SK-N-SH (cell line): ENCODE measurements around the gene RRAD. TPM values are rescaled to one million over a fixed set of nuclear protein-coding genes. Genes with fewer than 3 reads are reported as not detected.
"Not testable (repeated sequence)": the region's sequence is repeated elsewhere in the genome, so short reads cannot be mapped to it uniquely, and the experiment has no call there.

ENCODE experiments used
- CTCF ChIA-PET: fragments of 300-600, 350-600 bp; formaldehyde crosslinking; extraction: SDS; loops from one replicate; lab custom pipeline; 2021; lab: Yijun Ruan, JAX
- POLR2A ChIA-PET: fragments of 350-600 bp; sonication (Branson Sonifier 250); formaldehyde crosslinking; extraction: SDS; loops from one replicate; lab custom pipeline; 2020; ENCODE audit warnings: antibody characterized with exemption, inconsistent platforms; lab: Yijun Ruan, JAX
- DNase-seq: peaks from one replicate; pipeline ENCODE4 v3.0.0; 2012
- H2AFZ ChIP-seq: fragments of 200-600 bp; sonication (generic); 2 replicates; pipeline ENCODE4 v1.8.1; 2016; ENCODE audit warnings: antibody characterized with exemption, mild to moderate bottlenecking, low read depth
- H3F3A ChIP-seq: fragments of 200-600 bp; sonication (generic); replicated peaks from 2 replicates; pipeline ENCODE3; 2016; ENCODE audit warnings: antibody characterized with exemption, mild to moderate bottlenecking; ENCODE audit not compliant: insufficient read depth
- H3K27ac ChIP-seq, 2 experiments: fragments of 200-500 bp in 1 of 2; fragments of 200-600 bp in 1 of 2; sonication (Bioruptor generic) in 1 of 2; sonication (generic), shearing (Covaris generic) in 1 of 2; 2 replicates each; pipeline versions ENCODE4 v1.5.1 to v1.6.1; 2014 to 2016; ENCODE audit warnings: low read depth in 2 of 2, inconsistent platforms in 1 of 2, low read length in 1 of 2, mild to moderate bottlenecking in 1 of 2, mixed read lengths in 1 of 2
- H3K27me3 ChIP-seq: fragments of 200-600 bp; sonication (generic), shearing (Covaris generic); 2 replicates; pipeline ENCODE4 v1.6.1; 2016; ENCODE audit warnings: mixed run types; ENCODE audit not compliant: insufficient read depth
- H3K36me3 ChIP-seq, 2 experiments: fragments of 200-500 bp in 1 of 2; fragments of 200-600 bp in 1 of 2; sonication (Bioruptor generic) in 1 of 2; sonication (generic) in 1 of 2; replicated peaks in 1 of 2; 2 replicates each; pipeline versions ENCODE3 to v1.5.1; 2014 to 2016; ENCODE audit warnings: low read length in 1 of 2, mild to moderate bottlenecking in 1 of 2; ENCODE audit not compliant: insufficient read depth in 2 of 2, control insufficient read depth in 1 of 2
- H3K4me1 ChIP-seq, 2 experiments: fragments of 200-500 bp in 1 of 2; fragments of 200-600 bp in 1 of 2; sonication (Bioruptor generic) in 1 of 2; sonication (generic), shearing (Covaris generic) in 1 of 2; 2 replicates each; pipeline versions ENCODE4 v1.5.1 to v1.6.1; 2014 to 2016; ENCODE audit warnings: low read depth in 1 of 2, low read length in 1 of 2, mixed run types in 1 of 2; ENCODE audit not compliant: insufficient read depth in 2 of 2, control insufficient read depth in 1 of 2
- H3K4me2 ChIP-seq: fragments of 200-600 bp; sonication (generic), shearing (Covaris generic); 2 replicates; pipeline ENCODE4 v1.6.1; 2017; ENCODE audit warnings: mixed run types
- H3K4me3 ChIP-seq, 2 experiments: fragments of 200-500 bp in 1 of 2; fragments of 200-600 bp in 1 of 2; sonication (Bioruptor generic) in 1 of 2; sonication (generic), shearing (Covaris generic) in 1 of 2; 2 replicates each; pipeline versions ENCODE4 v1.5.1 to v1.8.1; 2014 to 2016; ENCODE audit warnings: low read depth in 2 of 2, inconsistent platforms in 1 of 2, low read length in 1 of 2, mild to moderate bottlenecking in 1 of 2, mixed read lengths in 1 of 2, moderate library complexity in 1 of 2
- H3K79me2 ChIP-seq: fragments of 200-600 bp; sonication (generic); 2 replicates; pipeline ENCODE4 v1.8.1; 2017; ENCODE audit warnings: mild to moderate bottlenecking; ENCODE audit not compliant: insufficient read depth
- H3K9ac ChIP-seq: fragments of 200-600 bp; sonication (generic); 2 replicates; pipeline ENCODE4 v1.6.1; 2017; ENCODE audit warnings: mixed run types
- H3K9me2 ChIP-seq: fragments of 200-600 bp; sonication (generic); 2 replicates; pipeline ENCODE4 v1.6.1; 2017; ENCODE audit warnings: mixed run types
- H3K9me3 ChIP-seq: fragments of 200-600 bp; sonication (generic); 2 replicates; pipeline ENCODE4 v1.6.1; 2017; ENCODE audit warnings: mixed run types, mild to moderate bottlenecking, moderate library complexity
- H4K20me1 ChIP-seq: fragments of 200-600 bp; sonication (generic); 2 replicates; pipeline ENCODE4 v1.6.1; 2017; ENCODE audit warnings: mild to moderate bottlenecking, mixed run types; ENCODE audit not compliant: insufficient read depth
- ELF1 ChIP-seq: IDR thresholded peaks from 2 replicates; pipeline ENCODE4 v1.4.0; 2012
- FOSL2 ChIP-seq: IDR thresholded peaks from 2 replicates; pipeline ENCODE4 v1.4.0; 2012; ENCODE audit warnings: low read depth, mild to moderate bottlenecking, moderate library complexity, borderline replicate concordance
- FOXM1 ChIP-seq: IDR thresholded peaks from 2 replicates; pipeline ENCODE4 v1.4.0; 2012; ENCODE audit warnings: low read depth, mild to moderate bottlenecking
- GATA2 ChIP-seq: sonication (generic); formaldehyde crosslinking; IDR thresholded peaks from 2 replicates; pipeline ENCODE4 v1.5.0; 2020; ENCODE audit warnings: mild to moderate bottlenecking, missing genetic modification reagents
- JUND ChIP-seq: IDR thresholded peaks from 2 replicates; pipeline ENCODE4 v1.4.0; 2012
- MEF2A ChIP-seq: IDR thresholded peaks from 2 replicates; pipeline ENCODE4 v1.4.0; 2012; ENCODE audit warnings: low read depth, borderline replicate concordance
- MXI1 ChIP-seq: IDR thresholded peaks from 2 replicates; pipeline ENCODE4 v1.6.1; 2012; ENCODE audit warnings: mild to moderate bottlenecking, low read depth, low read length, improper control_type of control experiment
- NFIC ChIP-seq: IDR thresholded peaks from 2 replicates; pipeline ENCODE4 v1.4.0; 2012; ENCODE audit warnings: borderline replicate concordance
- POLR2AphosphoS5 ChIP-seq: IDR thresholded peaks from 2 replicates; pipeline ENCODE4 v1.6.1; 2012; ENCODE audit warnings: low read depth, low read length
- RCOR1 ChIP-seq: fragments of 150-350 bp; IDR thresholded peaks from 2 replicates; pipeline ENCODE4 v1.6.1; 2017; ENCODE audit warnings: antibody characterized with exemption, low read length
- RFX5 ChIP-seq: IDR thresholded peaks from 2 replicates; pipeline ENCODE4 v1.6.1; 2012; ENCODE audit warnings: mild to moderate bottlenecking, improper control_type of control experiment, low read length
- RXRA ChIP-seq: IDR thresholded peaks from 2 replicates; pipeline ENCODE4 v1.4.0; 2012; ENCODE audit warnings: low read depth, mild to moderate bottlenecking, borderline replicate concordance
- SIN3A ChIP-seq: IDR thresholded peaks from 2 replicates; pipeline ENCODE4 v1.6.1; 2012; ENCODE audit warnings: low read depth, mild to moderate bottlenecking, low read length, moderate library complexity, borderline replicate concordance
- SMC3 ChIP-seq: IDR thresholded peaks from 2 replicates; pipeline ENCODE4 v1.6.1; 2012; ENCODE audit warnings: low read depth, low read length, improper control_type of control experiment
- TAF1 ChIP-seq: IDR thresholded peaks from 2 replicates; pipeline ENCODE4 v1.6.1; 2012; ENCODE audit warnings: low read depth, mild to moderate bottlenecking, low read length, moderate library complexity, borderline replicate concordance
- TCF12 ChIP-seq: IDR thresholded peaks from 2 replicates; pipeline ENCODE4 v1.4.0; 2012
- WGBS: methylation state at CpG from one replicate; pipeline ENCODE4 v1.1.6; 2017; ENCODE audit warnings: low lambda C conversion rate; 5-methylcytosine and 5-hydroxymethylcytosine counted together
- polyA plus RNA-seq, 3 experiments: library from polyadenylated mRNA; depleted of rRNA; stranded (reverse); fragments of >200 nt; gene quantifications; 2 replicates each; pipeline ENCODE4 v1.2.3, GENCODE V29; 2012
- TF ChIP-seq, protein P1 (sequence below): fragments of 150-350 bp; IDR thresholded peaks from 2 replicates; pipeline ENCODE4 v1.6.1; 2016; ENCODE audit warnings: mild to moderate bottlenecking, low read depth, low read length
- TF ChIP-seq, protein P2 (sequence below): IDR thresholded peaks from 2 replicates; pipeline ENCODE4 v1.4.0; 2012; ENCODE audit warnings: low read depth
- TF ChIP-seq, protein P3 (sequence below): fragments of 150-350 bp; IDR thresholded peaks from 2 replicates; pipeline ENCODE4 v1.6.1; 2017; ENCODE audit warnings: antibody characterized with exemption, low read length, low read depth, borderline replicate concordance

The RRAD gene
- polyA plus RNA-seq, 1 of the 3 experiments (the other 2 are of a cell fraction), result 9.3 TPM

DNA sequence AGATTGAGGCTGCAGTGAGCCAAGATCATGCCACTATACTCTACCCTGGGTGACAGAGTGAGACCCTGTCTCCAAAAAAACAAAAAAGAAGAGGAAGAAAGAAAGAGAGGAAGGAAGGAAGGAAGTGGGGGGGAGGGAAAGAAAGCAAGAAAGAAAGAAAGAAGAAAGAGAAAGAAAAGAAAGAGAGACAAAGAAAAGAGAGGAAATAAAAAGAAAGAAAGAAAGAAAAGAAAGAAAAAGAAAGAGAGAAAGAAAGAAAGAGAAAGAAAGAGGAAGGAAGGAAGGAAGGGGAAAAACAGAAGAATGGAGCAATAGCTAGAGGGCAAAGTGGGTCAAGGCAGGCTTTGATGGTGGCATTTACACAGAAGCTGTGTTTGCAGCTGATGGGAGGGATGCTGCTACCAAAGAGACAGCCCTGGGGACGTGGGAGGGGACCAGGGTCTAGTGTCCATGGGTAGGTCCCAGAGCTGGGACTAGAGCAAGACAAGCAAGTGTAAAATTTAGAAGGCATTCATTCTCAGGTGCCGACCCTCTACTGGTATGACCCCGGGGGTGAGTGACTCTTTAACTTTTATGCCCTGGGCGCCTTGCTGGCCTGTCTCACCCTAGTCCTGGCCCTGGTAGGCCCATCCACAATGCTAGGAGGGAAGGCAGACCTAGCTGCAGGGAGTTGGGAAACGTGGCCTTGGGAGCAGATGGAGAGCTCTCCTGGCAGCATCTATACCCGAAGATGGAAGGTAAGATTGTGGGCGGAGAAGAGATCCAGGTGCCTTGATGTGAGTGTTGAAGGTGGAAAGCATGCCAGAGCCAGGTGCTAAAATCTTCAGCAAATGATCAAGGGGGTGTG is 33.7 kb upstream of the RRAD start:
- 48% methylated on average over 5 of the region's 7 CpGs for WGBS
- no peaks in the 10 kb centered on the region for H3K79me2 ChIP-seq
- H3F3A ChIP-seq, result no peaks in the 10 kb centered on the region
- POLR2A ChIA-PET, result interaction anchor here (0.8 kb wide), 1 partner anchor 71 kb away, joined by 3 read pairs; no protein-coding TSS in a partner anchor
- H3K9ac ChIP-seq, result no peak overlapping the region
- H3K27me3 ChIP-seq, result no peaks in the 10 kb centered on the region
- no peaks in the 10 kb centered on the region for H4K20me1 ChIP-seq
- no peaks in the 10 kb centered on the region for H3K36me3 ChIP-seq
- peaks cover 0 to 12% of the 10 kb centered on the region in 2 experiments; a peak in 1 of 4 replicates for H3K4me1 ChIP-seq
- no peaks in the 10 kb centered on the region for H3K9me3 ChIP-seq
- no peaks in the 10 kb centered on the region for H3K9me2 ChIP-seq
- CTCF ChIA-PET, result interaction anchor here (0.7 to 11.9 kb wide), 12 partner anchors 11 to 234 kb away, joined by 3 to 82 read pairs (median 4); partner anchors contain the start of gene B3GNT9
- H3K4me3 ChIP-seq, result no peak overlapping the region
- TF ChIP-seq FOXM1, result no peak
- TF ChIP-seq FOSL2, result no peak
- TF ChIP-seq MXI1, result no peak
- no peak for TF ChIP-seq TCF12
- no peak for TF ChIP-seq RXRA
- TF ChIP-seq POLR2AphosphoS5, result no peak
- TF ChIP-seq TAF1, result no peak
- TF ChIP-seq MEF2A, result no peak
- no peak for TF ChIP-seq GATA2 (CRISPR knock-in tag)
- TF ChIP-seq SMC3, result no peak
- no peak for TF ChIP-seq SIN3A
- TF ChIP-seq, protein P1, sequence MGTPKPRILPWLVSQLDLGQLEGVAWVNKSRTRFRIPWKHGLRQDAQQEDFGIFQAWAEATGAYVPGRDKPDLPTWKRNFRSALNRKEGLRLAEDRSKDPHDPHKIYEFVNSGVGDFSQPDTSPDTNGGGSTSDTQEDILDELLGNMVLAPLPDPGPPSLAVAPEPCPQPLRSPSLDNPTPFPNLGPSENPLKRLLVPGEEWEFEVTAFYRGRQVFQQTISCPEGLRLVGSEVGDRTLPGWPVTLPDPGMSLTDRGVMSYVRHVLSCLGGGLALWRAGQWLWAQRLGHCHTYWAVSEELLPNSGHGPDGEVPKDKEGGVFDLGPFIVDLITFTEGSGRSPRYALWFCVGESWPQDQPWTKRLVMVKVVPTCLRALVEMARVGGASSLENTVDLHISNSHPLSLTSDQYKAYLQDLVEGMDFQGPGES, result no peak
- TF ChIP-seq, protein P2, sequence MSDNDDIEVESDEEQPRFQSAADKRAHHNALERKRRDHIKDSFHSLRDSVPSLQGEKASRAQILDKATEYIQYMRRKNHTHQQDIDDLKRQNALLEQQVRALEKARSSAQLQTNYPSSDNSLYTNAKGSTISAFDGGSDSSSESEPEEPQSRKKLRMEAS, result no peak
- TF ChIP-seq, protein P3, sequence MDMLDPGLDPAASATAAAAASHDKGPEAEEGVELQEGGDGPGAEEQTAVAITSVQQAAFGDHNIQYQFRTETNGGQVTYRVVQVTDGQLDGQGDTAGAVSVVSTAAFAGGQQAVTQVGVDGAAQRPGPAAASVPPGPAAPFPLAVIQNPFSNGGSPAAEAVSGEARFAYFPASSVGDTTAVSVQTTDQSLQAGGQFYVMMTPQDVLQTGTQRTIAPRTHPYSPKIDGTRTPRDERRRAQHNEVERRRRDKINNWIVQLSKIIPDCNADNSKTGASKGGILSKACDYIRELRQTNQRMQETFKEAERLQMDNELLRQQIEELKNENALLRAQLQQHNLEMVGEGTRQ, result no peak
- no peak for TF ChIP-seq ELF1
- no peak for TF ChIP-seq RCOR1
- TF ChIP-seq NFIC, result no peak
- TF ChIP-seq JUND, result no peak
- TF ChIP-seq RFX5, result no peak
- H2AFZ ChIP-seq, result no peak overlapping the region
- H3K27ac ChIP-seq, result no peak overlapping the region
- DNase-seq, result no peak
- H3K4me2 ChIP-seq, result no peak overlapping the region

DNA sequence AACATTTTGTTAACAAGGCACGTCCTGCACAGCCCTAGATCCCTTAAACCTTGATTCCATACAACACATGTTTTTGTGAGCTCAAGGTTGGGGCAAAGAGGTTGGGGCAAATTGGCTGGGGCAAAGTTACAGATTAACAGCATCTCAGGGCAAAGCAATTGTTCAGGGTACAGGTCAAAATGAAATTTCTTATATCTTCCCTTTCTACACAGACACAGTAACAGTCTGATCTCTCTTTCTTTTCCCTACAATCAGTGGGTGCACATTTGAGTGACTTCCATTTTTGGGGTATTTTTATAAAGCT is 30.8 kb upstream of the RRAD start:
- H3K9me2 ChIP-seq, H3K4me2 ChIP-seq, H3K36me3 ChIP-seq, POLR2A ChIA-PET, H3K27ac ChIP-seq, H3K4me1 ChIP-seq, DNase-seq, H3F3A ChIP-seq, H3K9me3 ChIP-seq, H3K4me3 ChIP-seq, H3K79me2 ChIP-seq, H4K20me1 ChIP-seq, H3K9ac ChIP-seq, H2AFZ ChIP-seq, H3K27me3 ChIP-seq: not testable (repeated sequence)
- 82% methylated on average over 1 of the region's 1 CpG for WGBS
- CTCF ChIA-PET, result interaction anchor here (11.9 kb wide), 1 partner anchor 198 kb away, joined by 82 read pairs; no protein-coding TSS in a partner anchor

DNA sequence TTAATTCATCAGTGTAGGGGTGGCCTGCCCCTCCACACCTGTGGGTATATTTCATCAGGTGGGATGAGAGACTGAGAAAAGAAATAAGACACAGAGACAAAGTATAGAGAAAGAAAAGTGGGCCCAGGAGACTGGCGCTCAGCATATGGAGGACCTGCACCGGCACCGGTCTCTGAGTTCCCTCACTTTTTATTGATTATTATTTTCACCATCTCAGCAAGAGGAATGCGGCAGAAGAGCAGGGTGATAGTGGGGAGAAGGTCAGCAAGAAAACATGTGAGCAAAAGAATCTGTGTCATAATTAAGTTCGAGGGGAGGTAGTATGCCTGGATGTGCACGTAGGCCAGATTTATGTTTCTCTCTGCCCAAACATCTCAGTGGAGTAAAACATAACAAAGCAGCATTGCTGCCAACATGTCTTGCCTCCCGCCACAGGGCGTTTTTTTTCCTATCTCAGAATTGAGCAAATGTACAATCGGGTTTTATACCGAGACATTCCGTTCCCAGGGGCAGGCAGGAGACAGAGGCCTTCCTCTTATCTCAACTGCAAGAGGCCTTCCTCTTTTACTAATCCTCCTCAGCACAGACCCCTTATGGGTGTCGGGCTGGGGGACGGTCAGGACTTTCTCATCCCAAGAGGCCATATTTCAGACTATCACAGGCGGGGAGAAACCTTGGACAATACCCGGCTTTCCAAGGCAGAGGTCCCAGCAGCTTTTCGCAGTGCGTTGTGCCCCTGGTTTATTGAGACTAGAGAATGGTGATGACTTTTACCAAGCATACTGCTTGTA is 30.2 kb upstream of the RRAD start:
- H3K36me3 ChIP-seq, H3F3A ChIP-seq, H3K79me2 ChIP-seq, H2AFZ ChIP-seq, H3K9ac ChIP-seq, H3K4me2 ChIP-seq, DNase-seq, H4K20me1 ChIP-seq, H3K4me1 ChIP-seq, H3K27me3 ChIP-seq, H3K9me2 ChIP-seq, H3K4me3 ChIP-seq, H3K27ac ChIP-seq, H3K9me3 ChIP-seq, POLR2A ChIA-PET: not testable (repeated sequence)
- WGBS, result 90% methylated on average over 17 of the region's 17 CpGs
- CTCF ChIA-PET, result interaction anchor here (11.9 kb wide), 1 partner anchor 199 kb away, joined by 82 read pairs; no protein-coding TSS in a partner anchor
